ENCODE results near the gene SPIC. TPM values are rescaled to one million over a fixed set of nuclear protein-coding genes. Genes with fewer than 3 reads are reported as not detected.

SPIC gene
- total RNA-seq, 1 donor from 2014 or later = not detected

DNA sequence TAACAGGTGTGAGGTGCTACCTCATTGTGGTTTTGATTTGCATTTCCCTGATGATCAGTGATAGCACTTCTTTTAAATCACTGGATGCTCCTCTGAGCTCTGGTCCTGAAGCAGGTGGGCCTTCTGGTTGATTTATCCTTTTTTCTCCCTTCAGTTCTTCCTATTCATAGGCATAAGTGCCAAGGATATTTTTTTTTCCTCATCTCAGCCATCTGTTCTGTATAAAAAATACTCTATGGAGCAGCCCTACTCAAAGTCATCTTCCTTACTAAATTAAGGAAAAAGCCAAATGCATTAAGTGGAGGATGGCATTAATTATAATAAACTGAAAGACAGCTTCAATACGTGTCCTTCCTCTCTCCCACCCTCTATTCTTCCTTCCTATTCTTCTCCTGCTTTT, 18.4 kb downstream of the SPIC start:
- TF ChIP-seq, protein P1, sequence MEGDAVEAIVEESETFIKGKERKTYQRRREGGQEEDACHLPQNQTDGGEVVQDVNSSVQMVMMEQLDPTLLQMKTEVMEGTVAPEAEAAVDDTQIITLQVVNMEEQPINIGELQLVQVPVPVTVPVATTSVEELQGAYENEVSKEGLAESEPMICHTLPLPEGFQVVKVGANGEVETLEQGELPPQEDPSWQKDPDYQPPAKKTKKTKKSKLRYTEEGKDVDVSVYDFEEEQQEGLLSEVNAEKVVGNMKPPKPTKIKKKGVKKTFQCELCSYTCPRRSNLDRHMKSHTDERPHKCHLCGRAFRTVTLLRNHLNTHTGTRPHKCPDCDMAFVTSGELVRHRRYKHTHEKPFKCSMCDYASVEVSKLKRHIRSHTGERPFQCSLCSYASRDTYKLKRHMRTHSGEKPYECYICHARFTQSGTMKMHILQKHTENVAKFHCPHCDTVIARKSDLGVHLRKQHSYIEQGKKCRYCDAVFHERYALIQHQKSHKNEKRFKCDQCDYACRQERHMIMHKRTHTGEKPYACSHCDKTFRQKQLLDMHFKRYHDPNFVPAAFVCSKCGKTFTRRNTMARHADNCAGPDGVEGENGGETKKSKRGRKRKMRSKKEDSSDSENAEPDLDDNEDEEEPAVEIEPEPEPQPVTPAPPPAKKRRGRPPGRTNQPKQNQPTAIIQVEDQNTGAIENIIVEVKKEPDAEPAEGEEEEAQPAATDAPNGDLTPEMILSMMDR (IDR thresholded peaks at IDR 0.05; ENCODE audit: insufficient read depth, low read length, severe bottlenecking) = no peak
- H3K36me3 ChIP-seq (ENCODE audit: control insufficient read depth, insufficient read depth, low read length) = no peaks in the 10 kb centered on the region
- FAIRE-seq = no peak
- H3K4me3 ChIP-seq (ENCODE audit: low read depth, low read length) = no peak overlapping the region
- no peaks in the 10 kb centered on the region for H3K27me3 ChIP-seq (ENCODE audit: control insufficient read depth, insufficient read depth, low read length)
- DNase-seq (ENCODE audit: low read depth) = no peak

DNA sequence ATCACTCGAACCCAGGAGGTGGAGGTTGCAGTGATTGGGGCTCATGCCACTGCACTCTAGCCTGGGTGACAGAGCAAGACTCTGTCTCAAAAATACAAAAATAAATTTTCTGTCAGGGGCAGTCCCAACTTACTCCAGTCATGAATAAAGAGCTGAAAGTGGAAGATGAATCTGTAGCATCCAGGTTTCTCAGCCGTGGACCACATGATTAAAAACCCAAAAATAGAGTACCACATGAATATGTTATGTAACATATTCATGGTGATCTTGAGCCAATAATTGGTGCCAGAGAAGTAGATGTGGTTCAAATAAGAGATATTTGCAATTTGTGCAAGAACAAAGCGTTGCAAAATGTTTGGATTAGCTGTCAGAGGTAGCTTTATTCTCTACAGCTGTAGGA, 23.1 kb downstream of the SPIC start:
- Histone ChIP-seq H3K27me3 (ENCODE audit: control insufficient read depth, insufficient read depth, low read length) (no peaks in the 10 kb centered on the region), H3K4me3 (ENCODE audit: low read depth, low read length) (no peak overlapping the region), H3K36me3 (ENCODE audit: control insufficient read depth, insufficient read depth, low read length) (no peaks in the 10 kb centered on the region)
- DNase-seq (ENCODE audit: low read depth) = no peak
- no peak for FAIRE-seq
- TF ChIP-seq, protein P1 (IDR thresholded peaks at IDR 0.05; ENCODE audit: insufficient read depth, low read length, severe bottlenecking) = no peak

DNA sequence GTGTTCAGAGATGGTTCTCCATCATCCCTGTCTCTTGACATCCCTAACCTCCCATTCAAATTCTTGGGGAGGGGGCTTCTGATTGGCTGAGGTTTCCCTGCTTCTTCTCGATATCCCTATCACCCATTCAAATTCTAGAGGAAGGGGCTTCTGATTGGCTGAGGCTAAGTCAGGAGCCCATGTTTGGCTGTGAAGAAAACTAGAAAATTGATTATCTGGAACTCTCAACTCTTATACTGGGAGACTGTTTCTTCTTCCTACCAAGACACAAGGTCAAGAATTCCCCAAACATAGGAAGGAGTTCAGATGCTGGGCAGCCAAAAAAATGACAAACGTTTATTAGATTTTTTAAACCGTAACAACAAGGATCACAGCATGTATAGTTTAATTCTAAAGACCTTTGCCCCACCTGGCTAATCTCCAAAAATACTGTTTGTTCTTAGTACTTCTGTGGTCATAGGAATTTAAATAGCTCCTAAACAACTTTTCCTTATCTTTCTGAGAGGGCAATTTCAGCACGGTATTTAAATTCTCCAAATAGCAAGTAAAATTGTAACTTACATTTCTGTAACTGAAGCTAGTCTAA, 26.4 kb downstream of the SPIC start:
- H3K4me3 ChIP-seq (ENCODE audit: low read depth, low read length) = no peak overlapping the region
- no peaks in the 10 kb centered on the region for H3K36me3 ChIP-seq (ENCODE audit: control insufficient read depth, insufficient read depth, low read length)
- TF ChIP-seq, protein P1 (IDR thresholded peaks at IDR 0.05; ENCODE audit: insufficient read depth, low read length, severe bottlenecking) = no peak
- DNase-seq (ENCODE audit: low read depth) = peak; percentile 17
- no peaks in the 10 kb centered on the region for H3K27me3 ChIP-seq (ENCODE audit: control insufficient read depth, insufficient read depth, low read length)
- no peak for FAIRE-seq

DNA sequence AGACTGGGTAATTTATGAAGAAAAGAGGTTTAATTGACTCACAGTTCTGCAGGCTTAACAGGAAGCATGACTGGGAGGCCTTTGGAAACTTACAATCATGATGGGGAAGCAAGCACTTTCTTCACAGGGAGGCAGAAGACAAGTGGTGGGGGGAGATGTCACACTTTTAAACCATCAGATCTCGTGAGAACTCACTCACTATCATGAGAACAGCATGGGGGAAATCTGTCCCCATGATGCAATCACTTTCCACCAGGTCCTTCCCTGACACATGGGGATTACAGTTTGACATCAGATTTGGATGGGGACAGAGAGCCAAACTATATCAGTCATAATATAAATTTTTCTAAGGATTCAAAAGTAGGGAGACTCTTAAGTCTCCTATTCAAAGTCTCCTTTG, 46.0 kb downstream of the SPIC start:
- H3K27me3 ChIP-seq (ENCODE audit: control insufficient read depth, insufficient read depth, low read length) = no peaks in the 10 kb centered on the region
- no peak overlapping the region for H3K4me3 ChIP-seq (ENCODE audit: low read depth, low read length)
- DNase-seq (ENCODE audit: low read depth) (no peak), FAIRE-seq (no peak)
- no peaks in the 10 kb centered on the region for H3K36me3 ChIP-seq (ENCODE audit: control insufficient read depth, insufficient read depth, low read length)
- TF ChIP-seq, protein P1 (IDR thresholded peaks at IDR 0.05; ENCODE audit: insufficient read depth, low read length, severe bottlenecking) = no peak

DNA sequence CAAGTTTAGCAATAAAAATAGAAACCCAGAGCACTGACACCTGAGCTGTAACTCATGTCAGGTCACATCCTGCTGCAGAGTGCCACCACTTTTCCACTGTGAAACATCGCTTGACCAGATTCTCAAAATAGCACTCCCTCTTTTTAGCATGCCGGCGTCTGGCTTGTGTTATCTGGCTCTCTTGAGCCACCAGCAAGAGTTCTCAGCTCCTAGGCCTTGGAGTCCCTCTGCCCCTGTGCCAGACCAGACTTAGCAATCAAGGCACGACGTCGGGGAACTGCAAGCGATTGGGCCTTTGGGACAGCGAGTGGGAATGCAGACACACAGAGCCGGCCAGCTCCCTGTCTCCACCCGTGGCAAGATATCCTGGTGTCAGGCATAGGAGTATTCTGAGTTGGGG, 52.5 kb downstream of the SPIC start:
- TF ChIP-seq, protein P1 (IDR thresholded peaks at IDR 0.05; ENCODE audit: insufficient read depth, low read length, severe bottlenecking) = no peak
- H3K27me3 ChIP-seq (ENCODE audit: control insufficient read depth, insufficient read depth, low read length) = no peaks in the 10 kb centered on the region
- no peak overlapping the region for H3K4me3 ChIP-seq (ENCODE audit: low read depth, low read length)
- FAIRE-seq (no peak), DNase-seq (ENCODE audit: low read depth) (no peak)
- no peaks in the 10 kb centered on the region for H3K36me3 ChIP-seq (ENCODE audit: control insufficient read depth, insufficient read depth, low read length)

DNA sequence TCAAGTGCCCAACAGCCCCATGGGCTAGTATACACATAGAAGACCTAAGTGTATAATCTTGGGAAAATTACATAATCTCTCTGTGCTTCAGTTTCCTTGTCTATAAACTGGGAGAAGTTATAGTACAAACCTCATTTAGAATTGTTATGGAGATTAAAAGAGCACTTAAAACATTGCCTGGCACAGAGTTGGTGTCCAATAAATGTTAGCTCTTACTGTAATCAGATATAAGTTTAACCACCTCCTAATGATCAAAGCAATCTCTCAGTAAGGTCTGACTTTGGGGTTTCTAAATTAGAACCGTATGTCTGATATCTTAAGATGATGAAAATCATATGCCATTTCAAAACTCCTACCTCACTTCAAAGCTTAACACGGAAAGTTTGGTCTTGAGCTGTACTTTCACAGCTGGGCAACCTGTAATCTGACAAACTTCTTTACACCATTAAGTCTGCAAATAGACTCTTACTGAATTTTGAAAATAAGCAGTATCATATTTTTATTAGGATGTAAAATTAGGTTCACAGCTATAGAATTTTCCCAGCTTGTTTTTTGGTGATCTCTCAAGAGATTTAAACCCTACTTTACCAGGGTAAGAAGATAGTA, 61.0 kb downstream of the SPIC start:
- no peak for FAIRE-seq
- Histone ChIP-seq H3K4me3 (ENCODE audit: low read depth, low read length) (no peak overlapping the region), H3K27me3 (ENCODE audit: control insufficient read depth, insufficient read depth, low read length) (no peaks in the 10 kb centered on the region), H3K36me3 (ENCODE audit: control insufficient read depth, insufficient read depth, low read length) (no peaks in the 10 kb centered on the region)
- TF ChIP-seq, protein P1 (IDR thresholded peaks at IDR 0.05; ENCODE audit: insufficient read depth, low read length, severe bottlenecking) = no peak
- no peak for DNase-seq (ENCODE audit: low read depth)
